HCT116 (cell line): Measurements from ENCODE around the gene TAC3.

ENCODE experiments used
- CEBPB ChIP-seq: IDR thresholded peaks from 2 replicates; pipeline ENCODE4 v1.6.1; 2012; ENCODE audit warnings: low read depth
- ELF1 ChIP-seq: IDR thresholded peaks from 2 replicates; pipeline ENCODE4 v1.6.1; 2012; ENCODE audit warnings: low read depth, borderline replicate concordance
- EZH2 ChIP-seq: fragments of 200-600 bp; sonication (generic); IDR thresholded peaks from 2 replicates; pipeline ENCODE4 v1.6.1; 2017; ENCODE audit warnings: antibody characterized with exemption, mixed run types
- EZH2phosphoT487 ChIP-seq: fragments of 200-600 bp; IDR thresholded peaks from 2 replicates; pipeline ENCODE4 v1.6.1; 2018; ENCODE audit warnings: antibody characterized with exemption, borderline replicate concordance
- POLR2A ChIP-seq: IDR thresholded peaks from 2 replicates; pipeline ENCODE4 v1.7.0; 2011; ENCODE audit warnings: borderline replicate concordance; ENCODE audit not compliant: insufficient read depth, insufficient read length; ENCODE audit errors: extremely low read depth
- POLR2AphosphoS5 ChIP-seq: IDR thresholded peaks from 2 replicates; pipeline ENCODE4 v1.6.1; 2011; ENCODE audit warnings: mild to moderate bottlenecking, low read depth, low read length, moderate library complexity
- RAD21 ChIP-seq: IDR thresholded peaks from 2 replicates; pipeline ENCODE4 v1.6.1; 2012; ENCODE audit warnings: low read depth, mild to moderate bottlenecking
- SRF ChIP-seq: IDR thresholded peaks from 2 replicates; pipeline ENCODE4 v1.6.1; 2012; ENCODE audit warnings: low read depth
- YY1 ChIP-seq: IDR thresholded peaks from 2 replicates; pipeline ENCODE4 v1.6.1; 2011; ENCODE audit warnings: low read length, low read depth, moderate library complexity, mild to moderate bottlenecking; ENCODE audit not compliant: insufficient replicate concordance; ENCODE audit errors: extremely low read depth
- ZNF274 ChIP-seq: fragments of 200-500 bp; sonication (Bioruptor generic); IDR thresholded peaks from 2 replicates; pipeline ENCODE4 v1.6.1; 2014; ENCODE audit warnings: mild to moderate bottlenecking, low read depth, low read length, inconsistent platforms
- TF ChIP-seq, protein P1 (sequence below), 3 experiments: fragments of 200-600 bp in 1 of 3; sonication (generic) in 1 of 3; IDR thresholded peaks in 2 of 3; conservative IDR thresholded peaks in 1 of 3; 2 replicates each; pipeline ENCODE4 v1.5.1; 2012 to 2017; ENCODE audit warnings: low read depth in 2 of 3, low read length in 2 of 3, antibody characterized with exemption in 1 of 3, borderline replicate concordance in 1 of 3, control low read depth in 1 of 3, mild to moderate bottlenecking in 1 of 3, mixed read lengths in 1 of 3, mixed run types in 1 of 3, moderate library complexity in 1 of 3; ENCODE audit not compliant: insufficient read depth in 1 of 3
- TF ChIP-seq, protein P2 (sequence below): IDR thresholded peaks from 2 replicates; pipeline ENCODE4 v1.6.1; 2012
- TF ChIP-seq, protein P3 (sequence below): IDR thresholded peaks from 2 replicates; pipeline ENCODE4 v1.6.1; 2012; ENCODE audit warnings: low read depth
- TF ChIP-seq, protein P4 (sequence below): IDR thresholded peaks from 2 replicates; pipeline ENCODE4 v1.6.1; 2011; ENCODE audit warnings: mild to moderate bottlenecking, low read length, moderate library complexity; ENCODE audit not compliant: insufficient replicate concordance; ENCODE audit errors: extremely low read depth

DNA sequence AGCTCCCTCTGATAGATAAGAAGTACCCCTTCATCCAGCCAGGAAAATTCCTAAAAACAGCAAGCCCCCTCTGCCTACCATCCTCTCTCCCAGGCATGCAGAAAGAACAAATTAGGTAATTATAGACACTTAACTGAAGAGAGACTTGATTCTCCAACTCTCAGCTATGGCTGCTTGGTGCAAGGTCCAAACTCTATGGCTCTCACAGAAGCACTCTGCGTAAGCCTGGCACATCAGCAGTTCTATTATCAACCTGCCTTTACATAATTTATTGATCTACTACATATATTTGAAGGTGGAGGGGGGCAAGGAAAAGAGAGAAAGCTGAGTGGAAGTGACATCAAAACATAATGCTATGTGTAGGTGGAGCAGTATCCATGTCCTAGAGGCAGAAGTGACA is 34.7 kb upstream of the TAC3 start:
- TF ChIP-seq, protein P1, sequence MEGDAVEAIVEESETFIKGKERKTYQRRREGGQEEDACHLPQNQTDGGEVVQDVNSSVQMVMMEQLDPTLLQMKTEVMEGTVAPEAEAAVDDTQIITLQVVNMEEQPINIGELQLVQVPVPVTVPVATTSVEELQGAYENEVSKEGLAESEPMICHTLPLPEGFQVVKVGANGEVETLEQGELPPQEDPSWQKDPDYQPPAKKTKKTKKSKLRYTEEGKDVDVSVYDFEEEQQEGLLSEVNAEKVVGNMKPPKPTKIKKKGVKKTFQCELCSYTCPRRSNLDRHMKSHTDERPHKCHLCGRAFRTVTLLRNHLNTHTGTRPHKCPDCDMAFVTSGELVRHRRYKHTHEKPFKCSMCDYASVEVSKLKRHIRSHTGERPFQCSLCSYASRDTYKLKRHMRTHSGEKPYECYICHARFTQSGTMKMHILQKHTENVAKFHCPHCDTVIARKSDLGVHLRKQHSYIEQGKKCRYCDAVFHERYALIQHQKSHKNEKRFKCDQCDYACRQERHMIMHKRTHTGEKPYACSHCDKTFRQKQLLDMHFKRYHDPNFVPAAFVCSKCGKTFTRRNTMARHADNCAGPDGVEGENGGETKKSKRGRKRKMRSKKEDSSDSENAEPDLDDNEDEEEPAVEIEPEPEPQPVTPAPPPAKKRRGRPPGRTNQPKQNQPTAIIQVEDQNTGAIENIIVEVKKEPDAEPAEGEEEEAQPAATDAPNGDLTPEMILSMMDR (IDR thresholded peaks at IDR 0.05 in 2 of 3, conservative IDR thresholded peaks at IDR 0.05 in 1 of 3; ENCODE audit: borderline replicate concordance in 1 of 3, insufficient read depth in 1 of 3, low read depth in 2 of 3, low read length in 2 of 3): no peak
- TF ChIP-seq ELF1: no peak
- no peak for TF ChIP-seq SRF
- TF ChIP-seq POLR2AphosphoS5: no peak
- TF ChIP-seq RAD21: no peak
- no peak for TF ChIP-seq EZH2phosphoT487
- no peak for TF ChIP-seq YY1
- no peak for TF ChIP-seq POLR2A
- no peak for TF ChIP-seq EZH2
- TF ChIP-seq ZNF274: no peak
- TF ChIP-seq CEBPB: no peak
- TF ChIP-seq, protein P2, sequence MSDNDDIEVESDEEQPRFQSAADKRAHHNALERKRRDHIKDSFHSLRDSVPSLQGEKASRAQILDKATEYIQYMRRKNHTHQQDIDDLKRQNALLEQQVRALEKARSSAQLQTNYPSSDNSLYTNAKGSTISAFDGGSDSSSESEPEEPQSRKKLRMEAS: no peak
- TF ChIP-seq, protein P3, sequence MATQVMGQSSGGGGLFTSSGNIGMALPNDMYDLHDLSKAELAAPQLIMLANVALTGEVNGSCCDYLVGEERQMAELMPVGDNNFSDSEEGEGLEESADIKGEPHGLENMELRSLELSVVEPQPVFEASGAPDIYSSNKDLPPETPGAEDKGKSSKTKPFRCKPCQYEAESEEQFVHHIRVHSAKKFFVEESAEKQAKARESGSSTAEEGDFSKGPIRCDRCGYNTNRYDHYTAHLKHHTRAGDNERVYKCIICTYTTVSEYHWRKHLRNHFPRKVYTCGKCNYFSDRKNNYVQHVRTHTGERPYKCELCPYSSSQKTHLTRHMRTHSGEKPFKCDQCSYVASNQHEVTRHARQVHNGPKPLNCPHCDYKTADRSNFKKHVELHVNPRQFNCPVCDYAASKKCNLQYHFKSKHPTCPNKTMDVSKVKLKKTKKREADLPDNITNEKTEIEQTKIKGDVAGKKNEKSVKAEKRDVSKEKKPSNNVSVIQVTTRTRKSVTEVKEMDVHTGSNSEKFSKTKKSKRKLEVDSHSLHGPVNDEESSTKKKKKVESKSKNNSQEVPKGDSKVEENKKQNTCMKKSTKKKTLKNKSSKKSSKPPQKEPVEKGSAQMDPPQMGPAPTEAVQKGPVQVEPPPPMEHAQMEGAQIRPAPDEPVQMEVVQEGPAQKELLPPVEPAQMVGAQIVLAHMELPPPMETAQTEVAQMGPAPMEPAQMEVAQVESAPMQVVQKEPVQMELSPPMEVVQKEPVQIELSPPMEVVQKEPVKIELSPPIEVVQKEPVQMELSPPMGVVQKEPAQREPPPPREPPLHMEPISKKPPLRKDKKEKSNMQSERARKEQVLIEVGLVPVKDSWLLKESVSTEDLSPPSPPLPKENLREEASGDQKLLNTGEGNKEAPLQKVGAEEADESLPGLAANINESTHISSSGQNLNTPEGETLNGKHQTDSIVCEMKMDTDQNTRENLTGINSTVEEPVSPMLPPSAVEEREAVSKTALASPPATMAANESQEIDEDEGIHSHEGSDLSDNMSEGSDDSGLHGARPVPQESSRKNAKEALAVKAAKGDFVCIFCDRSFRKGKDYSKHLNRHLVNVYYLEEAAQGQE: no peak
- TF ChIP-seq, protein P4, sequence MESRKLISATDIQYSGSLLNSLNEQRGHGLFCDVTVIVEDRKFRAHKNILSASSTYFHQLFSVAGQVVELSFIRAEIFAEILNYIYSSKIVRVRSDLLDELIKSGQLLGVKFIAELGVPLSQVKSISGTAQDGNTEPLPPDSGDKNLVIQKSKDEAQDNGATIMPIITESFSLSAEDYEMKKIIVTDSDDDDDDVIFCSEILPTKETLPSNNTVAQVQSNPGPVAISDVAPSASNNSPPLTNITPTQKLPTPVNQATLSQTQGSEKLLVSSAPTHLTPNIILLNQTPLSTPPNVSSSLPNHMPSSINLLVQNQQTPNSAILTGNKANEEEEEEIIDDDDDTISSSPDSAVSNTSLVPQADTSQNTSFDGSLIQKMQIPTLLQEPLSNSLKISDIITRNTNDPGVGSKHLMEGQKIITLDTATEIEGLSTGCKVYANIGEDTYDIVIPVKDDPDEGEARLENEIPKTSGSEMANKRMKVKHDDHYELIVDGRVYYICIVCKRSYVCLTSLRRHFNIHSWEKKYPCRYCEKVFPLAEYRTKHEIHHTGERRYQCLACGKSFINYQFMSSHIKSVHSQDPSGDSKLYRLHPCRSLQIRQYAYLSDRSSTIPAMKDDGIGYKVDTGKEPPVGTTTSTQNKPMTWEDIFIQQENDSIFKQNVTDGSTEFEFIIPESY: no peak
